Heart left ventricle (tissue), 13 donors: ENCODE measurements around the gene EPHB1.

Source experiments
- POLR2A ChIP-seq, 2 donors: fragments of 450-650 bp; IDR thresholded peaks; one replicate each; pipeline ENCODE4 v1.6.1; 2017; ENCODE audit warnings: antibody characterized with exemption in 2 of 2, mild to moderate bottlenecking in 2 of 2, moderate library complexity in 2 of 2
- TF ChIP-seq, protein P1 (sequence below), 12 donors: fragments of 200-600 bp; sonication (generic) in 4 of 12; IDR thresholded peaks; one replicate each; pipeline versions ENCODE4 v1.5.0 to v1.8.0; 2018 to 2022; ENCODE audit warnings: antibody characterized with exemption in 12 of 12, mild to moderate bottlenecking in 5 of 12
- donor health status: ischemic (EF 13 %, LVEDD 7.1; RV severe dilation, severe dysfunction).
- donor health status: DM: no; HTN: yes; CAD: no.
- donor health status: DM: no; HTN: no; CAD: no.
- donor health status: ischemic (EF 25% LVEDD 6.9; RV normal size, moderate dysfunction).
- donor health status: ischemic (EF 25% LVEDD 5.7; RV mildly dilated, moderate dysfunction).
- donor health status: ischemic (EF 35%, LVEDD 5.7; RV mildly dilated, moderate dysfunction).
- donor health status: nonischemic (EF 11% LVEDD 7.7; RV severe dilation, severe dysfunction).
- donor health status: DM: yes; HTN: yes; CAD: no.
- donor health status: PGD.
- donor health status: ischemic (EF 29% LVEDD 5.4; RV normal size, mild dysfunction).
- donor health status: nonischemic (EF 23%, LVEDD 6.1; RV moderate dilation, normal function).

DNA sequence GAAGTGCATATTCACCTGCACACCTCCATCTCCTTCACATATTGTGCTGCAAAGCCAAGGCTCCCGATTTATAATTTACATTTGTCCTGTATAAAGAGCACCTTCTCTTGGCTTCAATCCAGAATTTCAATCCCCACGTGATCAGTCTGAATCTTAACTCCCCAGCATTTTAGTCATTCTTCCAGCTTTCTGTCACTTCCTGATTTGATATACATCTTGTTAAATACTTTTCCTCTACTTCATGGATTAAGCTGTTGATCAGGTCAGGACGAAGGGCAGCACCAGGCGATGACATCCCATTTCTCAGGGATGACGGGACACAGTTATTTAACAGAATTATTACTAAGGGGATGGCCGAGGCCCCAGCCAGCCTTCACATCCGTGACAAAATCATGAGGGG, 212.5 kb downstream of the EPHB1 start:
- TF ChIP-seq, protein P1, sequence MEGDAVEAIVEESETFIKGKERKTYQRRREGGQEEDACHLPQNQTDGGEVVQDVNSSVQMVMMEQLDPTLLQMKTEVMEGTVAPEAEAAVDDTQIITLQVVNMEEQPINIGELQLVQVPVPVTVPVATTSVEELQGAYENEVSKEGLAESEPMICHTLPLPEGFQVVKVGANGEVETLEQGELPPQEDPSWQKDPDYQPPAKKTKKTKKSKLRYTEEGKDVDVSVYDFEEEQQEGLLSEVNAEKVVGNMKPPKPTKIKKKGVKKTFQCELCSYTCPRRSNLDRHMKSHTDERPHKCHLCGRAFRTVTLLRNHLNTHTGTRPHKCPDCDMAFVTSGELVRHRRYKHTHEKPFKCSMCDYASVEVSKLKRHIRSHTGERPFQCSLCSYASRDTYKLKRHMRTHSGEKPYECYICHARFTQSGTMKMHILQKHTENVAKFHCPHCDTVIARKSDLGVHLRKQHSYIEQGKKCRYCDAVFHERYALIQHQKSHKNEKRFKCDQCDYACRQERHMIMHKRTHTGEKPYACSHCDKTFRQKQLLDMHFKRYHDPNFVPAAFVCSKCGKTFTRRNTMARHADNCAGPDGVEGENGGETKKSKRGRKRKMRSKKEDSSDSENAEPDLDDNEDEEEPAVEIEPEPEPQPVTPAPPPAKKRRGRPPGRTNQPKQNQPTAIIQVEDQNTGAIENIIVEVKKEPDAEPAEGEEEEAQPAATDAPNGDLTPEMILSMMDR (IDR thresholded peaks at IDR 0.05) = no peak
- TF ChIP-seq POLR2A (IDR thresholded peaks at IDR 0.05) = no peak
